HG02798 (cell line): Measurements from ENCODE around the gene TDRD5.
"Not testable (repeated sequence)": the region's sequence is repeated elsewhere in the genome, so short reads cannot be mapped to it uniquely, and the experiment has no call there.

ENCODE experiments used
- ATAC-seq: cut with Tn5 transposase; IDR thresholded peaks from one replicate; pipeline ENCODE4 v1.9.1; 2021; ENCODE audit warnings: mild to moderate bottlenecking; ENCODE audit not compliant: unreplicated experiment, poor library complexity

TDRD5 gene

DNA sequence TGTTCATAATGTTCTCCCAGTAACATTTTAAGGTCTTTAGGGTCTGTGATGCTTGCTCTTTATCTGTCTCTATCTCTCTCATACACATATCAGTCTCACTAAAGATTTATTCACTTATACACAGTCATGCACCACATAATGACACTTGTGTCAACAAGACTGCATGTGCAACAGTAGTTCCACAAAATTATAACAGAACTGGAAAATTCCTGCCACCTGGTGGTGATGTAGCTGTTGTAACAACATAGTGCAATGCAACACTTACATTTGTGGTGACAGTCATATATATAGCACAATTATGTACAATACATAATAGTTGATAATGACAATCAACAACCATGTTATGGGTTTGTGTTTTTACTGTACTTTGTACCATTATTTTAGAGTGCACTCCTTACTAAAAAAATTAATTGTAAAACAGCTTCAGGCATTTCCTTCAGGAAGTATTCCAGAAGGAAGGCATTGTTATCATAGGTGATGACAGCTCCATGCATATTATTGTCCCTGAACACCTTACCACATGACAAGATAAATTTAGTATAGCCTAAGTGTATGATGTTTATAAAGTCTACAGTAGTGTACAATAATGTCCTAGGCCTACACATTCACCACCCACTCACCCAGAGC lies 8.1 kb downstream of the TDRD5 start:
- ATAC-seq = no peak

DNA sequence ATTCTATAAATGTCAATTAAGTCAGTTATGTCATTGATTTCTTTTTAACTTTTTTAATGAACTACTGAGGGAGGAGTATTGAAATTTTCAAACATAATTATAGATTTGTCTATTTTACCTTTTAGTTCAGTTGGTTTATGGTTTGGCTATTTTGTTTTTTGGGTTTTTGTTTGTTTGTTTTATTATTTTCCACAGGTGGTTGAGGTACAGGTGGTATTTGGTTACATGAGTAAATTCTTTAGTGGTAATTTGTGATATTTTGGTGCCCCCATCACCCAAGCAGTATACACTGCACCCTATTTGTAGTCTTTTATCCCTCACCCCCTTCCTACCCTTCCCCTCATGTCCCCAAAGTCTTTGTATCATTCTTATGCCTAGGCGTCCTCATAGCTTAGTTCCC lies 9.5 kb downstream of the TDRD5 start:
- no peak for ATAC-seq

- no peak for ATAC-seq
Observed at GRCh38 chr1:179612361-179612760, 20.7 kb downstream of the TDRD5 start.

- ATAC-seq = no peak
Observed at GRCh38 chr1:179630719-179631118, 39.1 kb downstream of the TDRD5 start.

- peak; percentile 76 for ATAC-seq
Observed at GRCh38 chr1:179632868-179633267, 41.2 kb downstream of the TDRD5 start.

DNA sequence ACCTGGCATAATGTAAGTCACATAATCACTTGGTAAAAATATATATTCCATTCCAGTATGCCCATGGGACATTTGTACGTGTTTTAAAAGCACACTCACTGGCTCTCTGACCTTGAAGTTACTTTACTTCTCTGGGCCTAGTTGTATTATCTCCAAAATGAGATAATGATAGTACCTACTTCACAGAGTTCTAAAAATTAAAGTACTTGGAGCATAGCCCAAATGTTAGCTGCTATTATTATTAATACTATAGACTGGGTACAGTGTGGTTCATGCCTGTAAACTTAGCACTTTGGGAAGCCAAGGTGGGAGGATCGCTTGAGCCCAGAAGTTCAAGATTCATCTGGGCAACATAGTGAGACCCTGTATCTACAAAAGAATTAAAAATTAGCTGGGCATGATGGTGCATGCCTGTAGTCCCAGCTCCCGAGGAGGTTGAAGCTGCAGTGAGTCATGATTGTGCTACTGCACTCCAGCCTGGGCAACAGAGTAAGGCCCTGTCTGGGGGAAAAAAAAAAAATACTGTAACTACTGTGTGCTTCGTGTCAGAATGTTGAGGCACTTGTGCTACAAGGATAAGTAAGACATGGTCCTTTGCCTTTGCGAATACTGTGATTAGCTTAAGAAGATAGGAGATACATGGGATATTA lies 45.7 kb downstream of the TDRD5 start:
- ATAC-seq = no peak

DNA sequence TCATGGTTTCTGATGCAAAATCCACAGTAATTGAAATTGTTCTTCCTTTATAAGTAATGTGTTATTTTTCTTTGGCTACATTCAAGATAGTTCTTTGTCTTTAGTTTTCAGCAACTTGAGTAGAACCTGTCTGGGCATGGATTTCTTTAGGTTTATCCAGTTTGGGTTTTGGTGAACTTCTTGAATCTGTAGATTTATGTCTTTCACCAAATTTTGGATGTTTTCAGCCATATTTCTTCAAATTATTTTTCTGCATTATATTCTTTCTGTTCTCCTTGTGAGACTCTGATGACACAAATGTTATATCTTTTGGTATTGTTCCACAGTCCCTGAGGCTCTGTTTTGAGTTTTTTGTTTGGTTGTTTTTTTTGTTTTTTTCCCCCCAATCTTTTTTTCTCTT lies 69.4 kb downstream of the TDRD5 start:
- no peak for ATAC-seq

DNA sequence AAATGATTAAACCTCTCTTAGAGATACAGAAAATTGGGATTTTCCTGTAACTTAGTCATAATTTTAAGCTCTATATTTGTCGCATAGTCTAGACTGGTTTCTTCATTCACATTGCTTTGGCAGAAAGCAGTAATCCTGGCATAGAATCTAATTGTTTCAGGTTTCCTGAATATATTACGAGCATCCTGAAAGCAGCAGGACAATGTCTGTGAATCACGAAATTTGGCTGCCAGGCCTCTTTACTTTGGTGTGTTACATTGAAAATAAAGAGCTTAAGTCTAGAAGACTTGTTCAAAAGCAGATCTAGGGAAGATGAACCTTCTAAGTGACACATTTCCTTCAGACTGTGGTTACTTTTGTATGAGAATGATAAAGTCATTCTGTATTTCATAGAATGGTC lies 72.2 kb downstream of the TDRD5 start:
- no peak for ATAC-seq

DNA sequence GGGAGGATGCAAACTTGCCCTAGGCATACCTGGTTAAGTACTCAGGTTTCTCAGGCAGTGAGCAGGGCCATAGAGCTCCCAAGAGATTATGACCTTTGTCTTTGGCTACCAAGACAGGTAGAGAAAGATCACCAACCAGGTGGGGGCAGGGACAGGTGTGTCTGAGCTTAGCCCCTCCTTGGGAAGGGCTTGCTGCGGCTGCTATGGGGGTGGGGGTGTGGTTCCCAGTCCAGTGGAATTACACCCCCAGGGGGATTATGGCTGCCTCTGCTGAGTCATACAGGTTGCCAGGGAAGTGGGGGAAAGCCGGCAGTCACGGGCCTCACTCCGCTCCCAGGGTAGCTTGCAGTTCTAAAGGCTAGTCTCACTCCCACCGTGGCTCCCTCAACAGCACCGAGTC lies 86.2 kb downstream of the TDRD5 start:
- ATAC-seq = no peak

DNA sequence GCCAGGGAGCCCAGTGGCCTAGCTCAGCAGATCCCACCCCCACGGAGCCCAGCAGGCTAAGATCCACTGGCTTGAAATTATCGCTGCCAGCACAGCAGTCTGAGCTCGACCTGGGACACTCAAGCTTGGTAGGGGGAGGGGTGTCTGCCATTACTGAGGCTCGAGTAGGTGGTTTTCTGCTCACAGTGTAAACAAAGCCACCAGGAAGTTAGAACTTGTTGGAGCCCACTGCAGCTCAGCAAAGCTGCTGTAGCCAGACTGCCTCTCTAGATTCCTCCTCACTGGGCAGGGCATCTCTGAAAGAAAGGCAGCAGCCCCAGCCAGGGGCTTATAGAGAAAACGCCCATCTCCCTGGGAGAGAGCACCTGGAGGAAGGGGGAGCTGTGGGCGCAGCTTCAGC lies 102.9 kb downstream of the TDRD5 start:
- ATAC-seq = not testable (repeated sequence)

DNA sequence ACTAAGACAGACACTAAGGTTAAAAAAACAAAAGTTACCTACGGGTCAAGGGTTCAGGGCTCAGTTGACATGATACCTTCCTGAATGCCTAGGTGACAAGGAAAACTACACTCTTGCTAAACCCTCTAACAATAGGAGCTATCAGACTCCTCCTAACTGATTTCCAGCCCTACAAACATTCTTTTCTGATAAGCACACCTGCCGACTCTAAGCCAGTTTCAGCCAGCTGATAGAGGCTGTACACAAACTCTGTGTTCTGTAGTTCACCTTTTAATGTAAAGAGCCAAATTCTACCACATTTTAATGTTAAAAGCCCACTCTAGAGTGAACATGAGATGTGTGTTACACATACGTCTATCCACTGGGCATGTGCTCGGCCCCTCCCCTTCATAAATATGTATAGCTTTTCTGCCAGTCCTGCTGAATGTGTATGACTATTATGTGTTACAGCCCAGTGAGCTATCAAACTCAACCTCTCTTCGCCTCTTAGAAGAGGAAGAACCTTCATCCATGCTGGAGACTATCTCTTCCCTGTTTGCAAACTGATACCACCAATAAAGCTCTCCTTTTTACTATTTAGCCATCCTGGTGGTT lies 111.4 kb downstream of the TDRD5 start:
- no peak for ATAC-seq

- no peak for ATAC-seq
Observed at GRCh38 chr1:179706339-179706941, 114.8 kb downstream of the TDRD5 start.

DNA sequence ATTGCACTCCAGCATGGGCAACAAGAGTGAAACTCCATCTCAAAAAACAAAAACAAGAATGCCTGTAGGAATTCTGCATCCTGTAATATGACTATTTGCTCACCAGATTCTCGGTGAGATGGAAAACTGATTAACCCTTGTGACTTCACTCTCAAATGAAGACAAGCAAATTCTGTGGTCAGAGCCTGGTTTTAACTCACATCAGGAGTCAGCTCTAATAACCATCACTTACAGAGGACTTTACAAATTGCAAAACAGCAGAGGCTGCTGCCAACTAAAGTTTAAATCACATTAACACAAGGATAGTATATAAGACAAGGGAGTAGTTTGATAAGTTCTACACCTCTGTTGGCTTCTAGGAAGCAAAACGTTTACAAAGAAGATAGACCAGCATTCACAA lies 115.8 kb downstream of the TDRD5 start:
- no peak for ATAC-seq

DNA sequence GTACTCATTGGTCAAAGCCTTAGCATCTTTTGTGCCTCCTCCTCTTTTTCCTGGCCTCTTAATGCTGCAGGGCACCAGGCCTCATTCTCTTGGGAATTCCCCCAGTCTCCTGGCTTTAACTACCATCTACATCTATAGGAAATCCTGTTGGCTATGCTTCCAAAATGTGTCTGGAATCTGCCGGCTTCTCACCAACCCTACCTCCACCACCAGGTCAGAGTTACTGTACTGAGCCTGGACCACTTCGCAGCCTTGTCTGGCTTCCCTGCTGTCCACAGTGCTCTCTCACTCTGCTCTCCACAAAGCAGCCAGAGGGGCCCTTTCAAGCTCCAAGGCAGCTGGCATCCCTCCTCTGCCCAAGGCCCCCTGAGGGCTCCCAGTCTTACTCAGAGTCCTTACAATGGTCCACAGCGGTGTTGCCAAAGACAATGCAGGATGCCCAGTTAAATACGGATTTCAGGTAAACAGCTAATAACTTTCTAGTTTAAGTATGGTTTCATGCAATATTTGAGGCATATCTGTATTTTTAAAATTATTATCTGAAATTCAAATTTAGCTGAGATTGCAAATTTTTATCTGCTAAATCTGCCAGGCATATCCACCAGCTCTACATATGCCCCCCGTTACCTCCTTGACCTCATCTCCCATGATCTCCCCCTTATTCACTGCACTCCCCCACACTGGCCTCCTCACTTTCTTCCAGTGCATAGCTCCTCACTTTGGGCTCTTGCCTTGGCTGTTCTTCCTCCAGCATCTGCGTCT lies 117.0 kb downstream of the TDRD5 start:
- ATAC-seq = no peak

DNA sequence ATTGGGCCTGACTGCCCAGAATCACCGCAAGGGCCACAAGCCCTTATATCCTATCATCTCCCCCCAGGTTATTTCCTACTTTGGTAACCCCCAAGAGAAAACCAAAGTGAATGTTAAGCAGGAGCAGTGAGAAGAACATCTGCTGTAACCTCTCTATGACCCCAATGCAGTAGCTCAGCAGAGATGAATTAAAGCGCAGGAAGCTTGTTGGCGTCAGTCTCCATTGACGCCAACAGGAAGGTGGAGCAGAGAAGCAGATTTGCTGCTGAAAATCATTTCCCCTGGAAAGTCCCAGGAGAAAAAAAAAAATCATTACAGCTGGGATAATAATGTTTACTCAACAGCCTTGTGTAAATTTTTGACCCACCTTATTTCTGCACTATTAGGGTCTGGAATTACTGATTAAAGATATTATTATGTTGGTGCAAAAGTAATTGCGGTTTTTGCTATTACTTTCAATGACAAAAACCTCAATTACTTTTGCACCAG lies 118.3 kb downstream of the TDRD5 start:
- peak; percentile 69 for ATAC-seq

GRCh38 chr1:179714159-179714558 lies 122.5 kb downstream of the TDRD5 start:
- no peak for ATAC-seq

GRCh38 chr1:179714623-179715022 lies 123.0 kb downstream of the TDRD5 start:
- no peak for ATAC-seq

DNA sequence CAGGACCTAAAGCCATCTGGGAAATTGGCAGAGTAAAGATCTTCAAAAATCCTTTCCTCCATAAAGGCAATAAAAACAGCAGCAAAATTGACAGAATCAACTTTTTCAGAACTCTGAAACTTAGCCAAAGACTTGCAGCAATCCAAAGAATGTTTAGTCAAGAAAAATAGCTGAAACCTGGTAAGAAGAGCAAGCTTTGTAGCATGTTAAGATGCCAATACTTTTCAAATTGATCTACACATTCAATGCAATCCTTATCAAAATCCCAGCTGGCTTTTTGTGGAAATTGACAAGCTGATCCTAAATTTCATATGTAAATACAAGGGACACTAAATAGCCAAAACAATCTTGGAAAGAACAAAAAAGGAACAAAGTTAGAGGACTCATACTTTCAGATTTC lies 127.6 kb downstream of the TDRD5 start:
- no peak for ATAC-seq

GRCh38 chr1:179728271-179728670 lies 136.6 kb downstream of the TDRD5 start:
- ATAC-seq = no peak

DNA sequence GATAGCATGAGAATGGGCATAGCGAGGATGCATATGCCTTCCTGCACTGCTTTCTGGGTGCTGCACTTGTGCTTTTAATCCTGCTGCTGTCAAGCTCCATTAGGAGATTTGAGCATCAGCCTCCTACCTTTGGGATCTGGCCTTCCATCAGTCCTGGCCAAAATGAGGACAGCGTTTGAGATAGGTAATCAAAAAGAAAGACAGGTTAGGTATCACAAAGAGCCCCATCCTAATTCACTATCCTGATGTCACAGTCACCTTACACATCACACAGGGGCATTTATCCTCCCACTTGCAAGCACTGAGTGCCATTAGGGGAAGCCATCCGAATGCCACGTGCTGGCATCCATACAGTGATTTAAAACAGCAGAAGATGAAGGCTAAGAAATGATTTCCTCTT lies 138.2 kb downstream of the TDRD5 start:
- no peak for ATAC-seq

GRCh38 chr1:179731643-179732042 lies 140.0 kb downstream of the TDRD5 start:
- ATAC-seq = no peak
